Right renal pelvis (tissue), 4 donors: ENCODE data around the gene SGO2. TPM values are rescaled to one million over a fixed set of nuclear protein-coding genes. Genes with fewer than 3 reads are reported as not detected.
A peak's percentile ranks its signal among the peaks of the same experiment; 100 is the strongest.
"Not testable (repeated sequence)": the region's sequence is repeated elsewhere in the genome, so short reads cannot be mapped to it uniquely, and the experiment has no call there.

Experiments used
- DNase-seq, 4 donors: peaks; one replicate each; pipeline ENCODE4 v3.0.0-alpha.2; 2013; ENCODE audit warnings: low read depth in 4 of 4, low spot score in 3 of 4, missing footprints in 1 of 4
- polyA plus RNA-seq, 4 donors: library from polyadenylated mRNA; unstranded; fragments of 120-200 nt; gene quantifications; one replicate each; pipeline ENCODE4 v1.2.1, GENCODE V29; 2013; ENCODE audit not compliant: insufficient read length in 4 of 4

SGO2 gene
- polyA plus RNA-seq, 4 donors = 12.7 to 15.4 (median 15.1) TPM

DNA sequence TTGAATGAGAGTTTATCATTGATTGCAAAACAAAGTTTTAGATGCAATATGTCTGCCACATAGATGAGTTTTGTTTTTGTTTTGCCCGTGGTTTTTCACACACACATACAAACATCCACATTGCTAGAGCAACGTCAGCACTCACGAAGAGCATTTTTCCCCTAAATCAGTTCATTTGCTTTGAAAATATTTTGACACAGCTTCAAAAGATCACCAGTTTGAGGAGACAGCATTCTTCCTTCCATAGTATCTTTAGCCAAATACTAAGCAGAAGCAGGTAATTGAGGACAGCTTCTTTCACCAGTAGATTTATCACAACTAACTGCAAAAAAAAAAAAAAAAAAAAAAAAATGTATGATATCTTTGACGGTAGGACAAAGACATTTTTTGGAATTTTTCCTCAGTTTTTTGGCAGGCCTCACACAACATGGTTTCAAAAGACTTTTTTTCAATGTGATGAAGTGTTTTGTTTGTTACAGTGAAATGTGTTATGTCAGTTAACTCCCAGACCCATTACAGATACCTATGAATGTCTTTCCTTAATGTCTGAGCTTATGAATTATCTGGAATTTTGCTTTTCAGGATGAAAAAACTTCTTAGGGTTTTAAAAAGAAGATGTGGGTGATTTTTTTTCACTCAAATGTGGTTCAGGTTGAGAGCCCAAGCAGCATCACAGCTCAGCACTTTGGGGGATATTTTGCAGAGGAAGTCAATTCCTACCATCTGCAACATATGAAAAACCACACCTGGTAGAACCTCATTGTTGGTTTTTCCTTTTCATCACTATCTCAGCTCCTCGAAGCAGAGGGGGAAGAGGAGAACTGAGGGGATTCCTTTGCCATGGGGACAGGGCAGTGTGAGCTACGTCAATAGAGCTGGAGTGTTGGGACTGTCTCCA lies 91.4 kb downstream of the SGO2 start:
- DNase-seq = no peak

DNA sequence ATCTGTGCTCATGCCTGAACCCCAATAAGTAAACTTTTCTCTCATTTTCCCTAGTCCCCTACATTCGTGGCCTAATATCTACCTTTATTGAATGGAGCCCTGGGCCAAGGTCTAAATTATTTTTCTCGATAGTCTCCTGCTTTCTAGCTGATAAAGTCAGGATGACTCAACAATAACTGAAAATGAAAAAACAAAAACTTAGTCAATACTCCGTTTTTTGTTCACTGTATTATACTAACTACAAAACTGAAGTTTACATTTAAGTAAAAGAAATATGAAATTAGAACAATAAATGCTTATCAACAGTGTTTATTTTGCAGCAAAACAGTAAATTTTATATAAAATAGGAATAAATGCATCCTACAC lies 92.0 kb downstream of the SGO2 start:
- DNase-seq = no peak

DNA sequence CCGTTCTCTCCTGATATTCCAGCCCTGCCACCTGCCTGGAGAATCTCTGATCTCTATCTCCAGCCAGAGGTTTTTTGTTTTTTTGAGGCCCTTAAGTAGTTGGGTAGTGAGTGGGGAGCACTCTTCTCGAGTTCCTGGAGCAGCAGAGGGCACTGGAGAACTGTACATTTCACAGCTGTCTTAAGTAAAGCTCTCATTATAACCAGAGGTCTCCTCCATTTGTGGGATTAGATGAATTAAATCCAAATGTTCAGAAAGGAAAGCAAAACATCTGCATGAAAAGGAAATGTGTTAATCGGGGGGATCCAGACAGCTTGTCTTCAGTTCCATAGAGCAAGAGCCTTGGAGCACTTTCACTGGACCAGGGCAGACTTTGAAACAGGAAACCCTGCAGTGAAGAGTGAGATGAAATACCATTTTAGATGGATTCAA lies 92.6 kb downstream of the SGO2 start:
- peak in 1 of 4 donors; percentile 25 for DNase-seq

DNA sequence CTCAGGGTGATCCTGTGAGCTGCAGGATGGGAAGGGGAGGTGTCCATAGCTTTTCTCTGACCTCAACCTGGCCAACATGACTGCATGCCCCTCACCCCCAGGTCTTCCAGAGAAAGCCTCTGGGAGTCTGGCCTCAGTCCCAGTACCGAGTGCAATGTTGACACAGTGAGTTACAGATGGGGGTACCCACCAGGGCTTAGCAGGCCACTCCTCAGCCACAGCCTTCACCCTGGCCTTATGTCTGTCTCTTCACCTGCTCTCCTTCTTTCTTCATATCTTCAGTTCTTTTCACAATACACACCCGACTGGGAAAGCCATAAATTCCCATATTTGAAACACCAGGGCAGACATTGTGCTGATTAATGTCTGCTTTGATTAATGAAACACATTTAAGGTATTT lies 93.3 kb downstream of the SGO2 start:
- no peak for DNase-seq

DNA sequence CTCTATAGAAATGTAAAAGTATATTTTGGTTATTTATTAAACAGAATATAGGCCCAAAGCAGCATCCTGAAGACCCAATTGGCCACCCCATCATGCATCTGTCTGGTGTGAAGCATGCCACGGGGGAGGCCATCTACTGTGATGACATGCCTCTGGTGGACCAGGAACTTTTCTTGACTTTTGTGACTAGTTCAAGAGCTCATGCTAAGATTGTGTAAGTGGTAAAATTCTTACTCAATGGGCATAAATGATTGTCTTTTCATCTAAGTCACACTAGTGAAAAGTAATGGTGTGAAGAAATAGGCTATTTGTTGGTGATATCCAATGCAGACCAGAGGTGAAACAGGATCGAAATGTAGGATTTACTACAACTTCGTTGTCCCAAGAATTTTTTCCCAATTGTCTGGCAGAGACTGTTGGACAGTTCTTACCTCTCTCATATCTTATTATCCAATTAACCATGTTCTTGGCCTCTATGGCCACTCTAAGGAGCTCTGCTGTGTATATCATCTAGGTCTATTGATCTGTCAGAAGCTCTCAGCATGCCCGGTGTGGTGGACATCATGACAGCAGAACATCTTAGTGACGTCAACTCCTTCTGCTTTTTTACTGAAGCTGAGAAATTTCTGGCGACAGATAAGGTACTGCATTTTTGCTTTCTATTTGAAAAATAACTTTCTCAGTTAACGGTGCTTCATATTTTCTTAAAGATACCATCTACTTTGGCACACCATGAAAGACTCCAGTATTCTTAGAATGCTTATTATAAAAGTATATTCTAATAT lies 94.8 kb downstream of the SGO2 start:
- DNase-seq = no peak

DNA sequence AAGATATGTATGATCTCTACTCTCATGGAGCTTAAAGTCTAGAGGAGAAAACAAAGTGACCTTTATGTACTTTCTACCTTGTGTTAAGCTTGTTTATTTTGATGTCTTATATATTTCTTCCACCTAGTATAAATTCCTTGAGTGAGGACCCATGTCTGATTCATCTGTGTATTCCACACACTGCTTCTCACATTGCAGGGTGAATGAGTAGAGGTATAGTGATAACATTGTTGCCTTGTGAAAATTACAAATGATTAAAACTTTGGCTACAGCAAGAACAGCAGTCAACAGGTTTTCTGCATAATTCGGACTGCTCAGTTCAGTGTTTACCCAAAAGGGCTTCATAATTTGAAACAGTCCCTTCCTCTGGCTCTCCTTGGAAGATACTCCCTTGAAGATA lies 96.1 kb downstream of the SGO2 start:
- DNase-seq = no peak

DNA sequence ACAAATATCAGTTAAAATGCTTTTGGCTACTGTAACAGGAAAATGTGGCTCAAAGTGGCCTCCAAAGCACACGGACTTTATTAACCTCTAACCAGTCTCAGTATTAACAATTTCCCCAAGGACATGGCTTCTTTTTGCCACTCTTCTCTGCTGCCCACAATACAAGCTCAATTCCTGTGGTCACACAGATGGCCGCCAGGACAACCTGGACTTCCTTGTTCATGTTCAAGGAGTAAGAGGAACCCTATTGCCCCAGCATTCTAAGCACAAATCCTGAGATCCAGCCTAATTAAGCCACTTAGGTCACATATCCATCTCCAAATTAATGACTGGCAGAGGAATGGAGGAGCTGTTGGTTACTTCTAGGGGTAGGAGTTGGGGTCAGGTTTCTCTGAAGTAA lies 98.0 kb downstream of the SGO2 start:
- no peak for DNase-seq

DNA sequence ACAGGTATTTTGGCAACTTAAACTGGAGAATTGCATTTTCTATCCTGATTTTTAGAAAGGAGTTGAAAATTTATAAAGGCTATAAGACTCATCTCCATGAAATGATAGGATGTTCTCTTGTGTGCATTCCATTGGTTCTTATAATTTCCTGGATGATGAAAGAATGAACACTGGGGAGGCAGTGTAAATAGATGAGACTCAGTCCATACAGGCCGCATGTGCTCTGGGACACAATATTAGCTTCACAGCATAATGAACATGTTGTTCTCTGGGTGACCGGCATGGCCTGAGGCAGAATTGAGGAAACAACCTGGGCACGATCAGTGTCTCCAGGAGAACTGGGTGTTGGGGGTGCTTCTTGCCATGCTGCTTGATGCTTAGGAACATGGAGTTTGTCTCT lies 98.7 kb downstream of the SGO2 start:
- no peak for DNase-seq

DNA sequence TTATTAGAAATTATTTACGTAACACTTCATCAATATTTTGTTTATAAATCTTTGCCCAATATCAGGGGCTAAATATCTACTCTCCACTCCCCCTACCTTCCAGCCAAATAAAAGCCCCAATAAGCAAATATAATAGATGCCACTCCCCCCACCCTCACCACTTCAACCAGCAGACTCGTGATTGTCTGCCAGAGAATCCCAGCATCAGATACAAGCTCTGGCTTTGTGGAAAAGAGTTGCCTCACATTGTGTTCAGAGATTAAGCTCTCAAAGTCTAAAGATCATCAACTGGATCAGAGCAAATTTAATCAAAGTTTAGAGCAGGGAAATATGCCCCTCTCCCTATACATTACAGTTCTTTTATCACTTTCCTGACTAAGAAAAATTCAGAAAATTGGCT lies 99.3 kb downstream of the SGO2 start:
- no peak for DNase-seq

DNA sequence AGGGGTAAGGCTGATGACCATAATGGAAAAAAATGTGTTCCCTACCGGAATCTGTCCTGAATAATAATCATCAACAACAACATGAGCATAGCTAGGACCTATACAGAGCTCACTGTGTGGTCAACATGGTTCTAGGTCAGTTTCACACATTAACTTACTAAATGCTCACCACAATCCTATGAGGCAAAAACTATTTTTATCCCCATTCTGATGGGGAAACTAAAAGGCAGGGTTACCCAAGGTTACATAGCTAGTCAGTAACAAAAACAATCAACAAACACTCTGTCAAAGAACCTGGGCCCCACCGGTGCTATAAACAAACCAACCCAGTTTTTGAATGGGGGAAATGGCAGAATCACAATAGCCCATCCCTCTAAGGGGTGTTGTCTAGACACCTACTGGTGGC lies 100.0 kb downstream of the SGO2 start:
- no peak for DNase-seq

DNA sequence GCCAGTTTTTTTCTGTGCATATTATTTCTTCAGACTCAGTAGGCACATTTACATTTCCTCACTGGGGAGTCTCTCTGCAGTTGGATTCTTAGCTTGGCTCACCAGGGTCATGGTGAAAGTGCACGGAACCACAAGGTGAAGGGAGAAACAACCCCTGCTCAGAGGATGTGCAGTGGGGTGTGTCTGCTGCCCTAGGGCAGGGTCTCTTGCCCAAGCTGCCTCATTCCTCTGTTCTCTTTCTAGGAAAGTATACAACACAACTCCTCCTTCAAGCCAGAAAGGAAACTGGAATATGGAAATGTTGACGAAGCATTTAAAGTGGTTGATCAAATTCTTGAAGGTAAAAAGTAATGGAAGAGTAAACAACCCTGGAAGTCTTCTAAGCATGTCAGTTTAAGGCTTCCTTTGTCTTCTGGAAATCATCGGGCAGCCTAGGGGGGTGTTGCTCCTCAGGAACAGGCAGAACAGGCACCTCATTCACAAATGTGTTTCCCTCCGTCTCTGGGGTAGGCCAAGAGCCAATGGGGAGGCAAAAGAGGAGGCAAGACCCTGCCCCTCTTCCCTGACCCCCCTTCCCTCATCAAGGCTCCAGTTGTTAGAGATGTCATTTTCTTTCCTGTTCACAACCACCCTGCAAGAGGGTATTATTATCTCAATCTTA lies 101.2 kb downstream of the SGO2 start:
- DNase-seq = no peak

DNA sequence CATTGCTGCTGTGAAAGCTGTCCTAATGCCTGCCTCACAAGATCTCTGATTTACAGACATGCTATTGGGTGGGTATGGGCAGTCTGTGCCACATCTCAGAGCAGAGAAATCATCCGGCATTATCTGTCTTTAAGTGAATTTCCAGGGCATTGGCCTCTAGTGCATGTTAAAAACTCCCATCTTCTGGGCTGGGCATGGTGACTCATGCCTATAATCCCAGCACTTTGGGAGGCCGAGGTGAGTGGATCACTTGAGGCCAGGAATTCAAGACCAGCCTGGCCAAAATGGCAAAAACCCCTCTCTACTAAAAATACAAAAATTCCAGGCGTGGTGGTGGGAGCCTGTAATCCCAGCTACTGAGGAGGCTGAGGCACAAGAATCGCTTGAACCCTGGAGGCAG lies 102.5 kb downstream of the SGO2 start:
- DNase-seq = not testable (repeated sequence)

DNA sequence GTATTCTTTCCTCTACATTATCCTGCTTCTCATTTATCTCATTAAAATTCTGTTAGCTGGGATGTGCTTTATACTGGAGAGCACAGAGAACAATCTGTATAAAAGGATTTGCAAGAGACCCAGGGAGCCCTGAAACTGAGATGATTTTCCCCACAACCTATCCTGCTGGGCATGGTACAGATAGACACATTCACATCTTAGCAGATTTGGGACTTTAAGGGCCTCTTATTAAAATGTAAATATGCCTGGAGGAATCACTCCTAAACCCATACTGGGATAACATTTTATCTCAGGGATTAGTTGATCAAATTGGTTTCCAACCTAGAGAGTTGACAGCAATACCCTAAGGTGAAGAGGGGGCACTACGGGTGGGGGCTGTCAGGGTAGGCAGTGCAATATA lies 105.3 kb downstream of the SGO2 start:
- DNase-seq = no peak

Other genes starting within 250 kb of the SGO2 start
- gene SPATS2L, start 219.5 kb upstream of the SGO2 start, polyA plus RNA-seq = 100 to 1,000 TPM; 135 to 145 (median 142) TPM
- 10 to 100 TPM; 16.1 to 19.0 (median 17.4) TPM for gene KCTD18, start 16.1 kb upstream of the SGO2 start, polyA plus RNA-seq
- 1 to 10 TPM; 1.7 to 2.8 (median 2.4) TPM for gene AOX1, start 59.8 kb downstream of the SGO2 start, polyA plus RNA-seq